ENCODE data around the gene NLRP9.

GRCh38 chr19:55667006-55667381 lies 71.2 kb downstream of the NLRP9 start:
- no peak for TF ChIP-seq CTCF (conservative IDR thresholded peaks at IDR 0.05)
- no peak for TF ChIP-seq EZH2 (IDR thresholded peaks at IDR 0.05; ENCODE audit: low read depth)

Measured in PC-9 (cell line).